NB4 (cell line): ENCODE results near the gene EDC3.
"Not testable (repeated sequence)": the region's sequence is repeated elsewhere in the genome, so short reads cannot be mapped to it uniquely, and the experiment has no call there.

Experiments used
- DNase-seq: peaks from one replicate; pipeline ENCODE4 v3.0.0; 2010; ENCODE audit warnings: low read depth
- H3K4me3 ChIP-seq: one replicate; pipeline ENCODE4 v1.5.1; 2011; ENCODE audit warnings: mild to moderate bottlenecking, low read depth, low read length, moderate library complexity
- CTCF ChIP-seq: IDR thresholded peaks from one replicate; pipeline ENCODE4 v1.5.1; 2012; ENCODE audit warnings: low read depth, low read length
- MAX ChIP-seq: IDR thresholded peaks from 2 replicates; pipeline ENCODE4 v1.6.1; 2011; ENCODE audit warnings: low read depth, low read length
- MYC ChIP-seq: IDR thresholded peaks from 2 replicates; pipeline ENCODE4 v1.6.1; 2011; ENCODE audit warnings: low read depth, low read length
- POLR2A ChIP-seq: IDR thresholded peaks from 2 replicates; pipeline ENCODE4 v1.6.1; 2011; ENCODE audit warnings: mild to moderate bottlenecking; ENCODE audit not compliant: insufficient read length; ENCODE audit errors: extremely low read depth

EDC3 gene

GRCh38 chr15:74669627-74670026 lies 26.2 kb downstream of the EDC3 start:
- no peak overlapping the region for H3K4me3 ChIP-seq
- no peak for TF ChIP-seq POLR2A
- no peak for TF ChIP-seq MYC
- TF ChIP-seq MAX, result no peak
- no peak for TF ChIP-seq CTCF
- DNase-seq, result no peak

- TF ChIP-seq CTCF (no peak), MYC (no peak), MAX (no peak), POLR2A (no peak)
- no peak for DNase-seq
- H3K4me3 ChIP-seq, result no peak overlapping the region
Measured at GRCh38 chr15:74667975-74668374, 27.8 kb downstream of the EDC3 start.

- TF ChIP-seq MYC (no peak), POLR2A (no peak), MAX (no peak)
Measured at GRCh38 chr15:74664670-74665069, 31.2 kb downstream of the EDC3 start.

GRCh38 chr15:74664028-74664616 lies 31.7 kb downstream of the EDC3 start:
- no peak overlapping the region for H3K4me3 ChIP-seq
- TF ChIP-seq MYC (no peak), CTCF (no peak), POLR2A (no peak), MAX (no peak)
- no peak for DNase-seq

More at GRCh38 chr15:74664670-74665069, 31.2 kb downstream of the EDC3 start:
- no peak for DNase-seq
- no peak overlapping the region for H3K4me3 ChIP-seq

DNA sequence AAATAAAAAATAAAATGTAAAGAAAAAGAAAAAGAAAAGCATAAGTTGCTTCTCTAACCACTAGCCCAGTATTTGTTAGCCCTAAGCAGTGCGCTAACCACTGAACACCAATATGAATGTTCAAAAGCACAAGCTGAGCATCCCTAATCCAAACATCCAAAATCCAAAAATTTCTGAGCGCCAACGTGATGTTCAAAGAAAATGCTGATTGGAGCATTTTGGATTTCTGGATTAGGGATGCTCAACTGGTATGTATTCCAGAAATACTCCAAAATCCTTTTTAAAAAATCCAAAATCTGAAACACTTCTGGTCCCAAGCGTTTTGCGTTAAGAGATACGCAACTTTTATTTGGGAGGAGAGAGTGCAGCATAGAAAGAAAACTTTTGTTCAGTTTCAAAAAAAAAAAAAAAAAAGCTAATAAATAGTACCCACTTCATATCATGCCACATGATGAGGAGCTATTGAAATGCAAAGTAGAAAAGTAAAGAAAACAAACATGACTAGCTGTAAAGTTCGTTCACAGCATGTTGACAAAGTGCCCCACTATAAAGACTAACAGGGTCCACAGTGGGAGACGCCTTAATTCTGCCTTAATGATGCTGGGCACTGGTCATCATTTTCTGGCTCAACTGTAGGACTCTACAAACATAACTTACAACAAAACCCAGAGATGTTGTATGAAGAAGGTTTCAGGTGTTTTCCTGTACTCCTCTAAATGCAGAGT lies 32.4 kb downstream of the EDC3 start:
- DNase-seq, result no peak
- no peak for TF ChIP-seq POLR2A
- TF ChIP-seq MYC, result no peak
- no peak for TF ChIP-seq CTCF
- TF ChIP-seq MAX, result no peak
- no peak overlapping the region for H3K4me3 ChIP-seq

DNA sequence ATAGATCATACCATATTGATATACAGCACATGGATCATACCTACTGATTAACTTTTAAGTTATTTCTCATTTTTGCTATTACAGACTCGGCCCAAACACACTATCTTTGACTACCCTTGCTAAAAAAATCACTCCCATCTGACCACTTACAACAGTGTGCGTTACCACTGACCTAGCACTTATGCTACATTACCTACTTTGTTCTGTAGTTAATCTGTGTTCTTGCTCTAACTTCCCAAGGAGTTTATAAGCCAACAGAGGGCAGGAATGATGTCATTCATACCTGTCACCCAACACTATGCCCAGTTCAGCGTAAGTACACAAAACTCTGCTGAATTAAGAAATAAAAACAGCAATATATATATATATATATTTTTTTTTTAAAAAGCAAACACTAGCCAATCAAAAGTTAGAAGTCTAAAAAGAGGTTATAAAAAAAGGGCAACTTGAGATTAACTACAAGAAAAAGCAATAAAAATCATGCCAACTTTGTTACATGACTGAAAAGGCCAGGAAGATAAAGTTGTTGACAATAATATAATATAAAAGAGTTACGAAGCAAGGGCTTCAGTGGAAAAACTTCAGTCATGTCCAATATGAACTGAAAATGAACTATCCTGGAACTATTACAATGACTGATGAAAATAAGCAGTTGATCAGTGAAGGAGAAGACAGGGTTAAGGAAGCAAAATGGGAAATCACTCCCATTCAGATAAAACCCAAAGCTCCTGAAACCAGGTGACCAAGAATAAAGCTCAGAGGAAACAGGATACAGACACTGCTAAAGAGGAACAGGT lies 33.6 kb downstream of the EDC3 start:
- no peak overlapping the region for H3K4me3 ChIP-seq
- TF ChIP-seq POLR2A, result no peak
- TF ChIP-seq MYC, result no peak
- TF ChIP-seq MAX, result no peak
- TF ChIP-seq CTCF, result no peak
- DNase-seq, result no peak

DNA sequence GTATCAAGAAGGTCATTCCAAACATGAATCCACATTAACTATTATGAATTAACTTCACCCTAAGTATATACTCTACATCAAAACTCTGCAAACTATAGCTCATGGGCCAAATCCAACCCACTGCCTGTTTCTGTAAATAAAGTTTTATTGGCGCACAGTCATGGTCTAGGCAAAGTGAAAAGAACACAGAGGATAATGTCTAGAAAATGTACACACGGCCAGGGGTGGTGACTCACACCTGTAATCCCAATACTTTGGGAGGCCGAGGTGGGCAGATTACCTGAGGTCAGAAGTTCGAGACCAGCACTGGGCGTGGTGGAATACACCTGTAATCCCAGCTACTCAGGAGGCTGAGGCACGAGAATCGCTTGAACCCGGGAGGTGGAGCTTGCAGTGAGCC lies 34.5 kb downstream of the EDC3 start:
- not testable (repeated sequence) for H3K4me3 ChIP-seq, DNase-seq
